GM19023 (cell line): Measurements from ENCODE around the gene BYSL.

Experiments used
- ATAC-seq: cut with Tn5 transposase; IDR thresholded peaks from one replicate; pipeline ENCODE4 v1.9.1; 2021; ENCODE audit warnings: mild to moderate bottlenecking, moderate library complexity; ENCODE audit not compliant: unreplicated experiment

Gene BYSL

DNA sequence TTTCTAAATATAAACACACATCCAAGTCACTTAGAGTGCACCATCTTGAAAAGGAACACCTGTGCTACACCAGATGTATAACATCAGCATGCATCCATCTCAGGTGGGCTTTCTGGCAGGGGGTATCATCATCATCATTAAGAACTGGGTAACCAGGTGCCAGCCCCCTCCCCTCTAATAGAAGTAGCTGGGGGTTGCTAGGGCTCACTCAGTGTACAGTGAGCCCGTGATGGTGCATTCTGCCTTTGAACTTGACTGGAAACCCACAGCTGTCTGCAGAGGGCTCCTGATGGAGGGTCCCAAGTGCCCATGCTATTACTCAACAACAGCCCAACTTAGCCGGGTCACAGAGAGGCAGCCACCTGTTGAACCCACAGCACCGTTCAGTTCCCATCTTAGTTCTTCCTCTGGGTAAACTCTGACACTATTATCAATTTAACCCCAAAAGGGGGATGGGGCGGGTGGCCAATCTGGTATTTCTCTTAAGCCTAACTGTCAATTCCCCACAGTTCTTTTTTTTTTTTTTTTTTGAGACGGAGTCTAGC, 53.1 kb downstream of the BYSL start:
- ATAC-seq: no peak

DNA sequence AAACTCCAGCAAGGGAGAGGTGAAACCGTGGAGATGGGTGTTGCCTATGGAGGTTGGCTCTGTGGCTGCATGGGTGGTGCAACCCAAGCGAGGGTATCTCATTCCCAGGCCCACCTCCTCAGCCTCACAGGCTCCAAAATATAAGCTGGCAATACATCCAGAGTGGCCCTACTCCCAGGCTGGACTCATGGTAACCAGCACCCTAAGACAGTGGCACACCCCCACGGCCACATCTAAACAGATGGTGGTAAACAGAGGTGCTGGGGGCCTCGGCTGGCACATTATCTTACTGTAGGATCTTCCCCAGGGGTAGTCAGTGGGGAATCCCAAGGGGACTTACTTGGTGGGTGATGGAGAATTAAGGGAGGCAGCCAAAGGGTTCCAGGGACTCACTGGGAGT, 54.0 kb downstream of the BYSL start:
- ATAC-seq: no peak

DNA sequence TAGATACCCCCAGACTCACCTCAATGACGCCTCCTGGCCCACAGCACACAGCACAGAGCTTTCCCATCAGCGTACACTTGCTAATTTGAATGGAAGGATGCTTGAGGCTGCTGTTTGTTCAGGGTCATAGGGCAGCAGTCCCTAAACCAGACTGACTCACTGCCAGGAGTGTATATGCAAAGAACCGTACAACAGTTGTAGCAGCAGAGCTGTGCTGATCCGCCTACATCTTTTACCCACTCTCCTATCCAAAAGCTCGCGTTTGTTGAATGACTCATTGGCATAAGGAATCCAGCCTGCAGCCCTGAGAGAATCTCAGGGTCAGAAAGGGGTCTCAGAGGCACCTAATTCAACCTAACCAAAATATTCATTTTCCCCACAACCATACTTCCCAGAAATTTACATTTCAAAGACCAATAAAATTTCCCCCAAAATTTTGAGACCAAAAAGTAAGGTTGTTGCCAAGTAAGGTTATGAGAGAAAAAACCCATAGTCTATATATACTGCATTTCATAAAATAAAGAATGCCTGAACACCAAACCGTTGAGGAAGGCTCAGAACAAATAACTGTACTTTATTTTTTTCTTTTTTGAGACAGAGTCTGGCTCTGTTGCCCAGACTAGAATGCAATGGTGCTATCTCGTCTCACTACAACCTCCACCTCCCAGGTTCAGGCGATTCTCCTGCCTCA, 55.6 kb downstream of the BYSL start:
- ATAC-seq: no peak
